Brain pericyte (primary cell): ENCODE data around the gene ZC3H13.

Experiments used
- DNase-seq: peaks from one replicate; pipeline ENCODE4 v3.0.0-alpha.2; 2012; ENCODE audit warnings: low read depth, low spot score

Gene ZC3H13

DNA sequence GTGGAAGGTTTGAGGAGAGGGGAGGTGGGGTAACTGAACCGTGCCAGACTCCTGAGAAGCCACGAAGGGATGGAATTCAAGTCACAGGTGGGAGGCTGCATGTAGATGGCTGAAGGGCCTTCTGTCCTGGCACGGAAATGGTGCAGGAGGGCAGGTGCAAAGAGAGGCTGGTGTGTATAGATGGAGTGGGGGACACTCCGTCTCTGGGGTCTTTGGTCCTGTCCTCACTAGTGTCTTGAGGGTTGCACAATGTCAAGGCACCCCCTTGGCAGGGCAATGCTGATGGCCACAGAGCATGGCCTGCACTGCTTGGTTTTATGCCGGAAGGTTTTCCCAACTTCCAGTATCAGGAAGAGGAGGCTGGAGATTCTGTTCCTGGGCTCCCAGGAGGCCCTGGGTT, 118.3 kb downstream of the ZC3H13 start:
- no peak for DNase-seq

DNA sequence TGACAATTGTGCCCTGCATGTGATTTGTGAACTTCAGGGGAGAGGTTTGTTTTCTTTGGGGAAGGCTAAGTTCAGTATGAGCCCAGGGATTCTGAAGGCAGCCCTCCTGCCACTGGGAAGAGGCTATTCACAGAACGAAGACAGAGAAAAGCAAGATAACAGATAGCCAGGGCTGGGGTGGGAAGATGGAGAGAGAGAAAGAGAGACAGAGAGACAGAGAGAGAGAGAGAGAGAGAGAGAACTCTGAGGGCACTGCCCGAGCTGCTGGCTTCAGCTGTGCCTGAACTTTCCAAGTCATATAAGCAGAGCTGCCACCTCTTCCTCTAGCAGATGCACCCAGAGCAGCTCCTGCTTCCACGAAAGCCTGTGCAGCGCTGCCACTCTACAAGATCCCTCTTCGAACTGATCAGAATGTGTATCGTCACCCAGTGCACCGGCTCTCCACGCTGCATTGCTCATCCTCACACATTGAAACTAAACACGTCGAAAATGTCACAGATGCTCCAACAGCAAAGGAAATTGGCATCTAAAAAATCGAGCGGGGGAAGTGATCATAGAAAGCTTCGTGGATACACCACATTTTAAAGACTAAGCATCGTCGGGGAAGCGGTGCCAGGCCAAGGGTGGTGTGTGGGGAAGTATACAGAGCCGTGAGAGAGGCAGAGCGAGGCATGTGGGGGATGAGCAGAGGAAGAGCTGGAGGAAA, 119.2 kb downstream of the ZC3H13 start:
- DNase-seq, result no peak

DNA sequence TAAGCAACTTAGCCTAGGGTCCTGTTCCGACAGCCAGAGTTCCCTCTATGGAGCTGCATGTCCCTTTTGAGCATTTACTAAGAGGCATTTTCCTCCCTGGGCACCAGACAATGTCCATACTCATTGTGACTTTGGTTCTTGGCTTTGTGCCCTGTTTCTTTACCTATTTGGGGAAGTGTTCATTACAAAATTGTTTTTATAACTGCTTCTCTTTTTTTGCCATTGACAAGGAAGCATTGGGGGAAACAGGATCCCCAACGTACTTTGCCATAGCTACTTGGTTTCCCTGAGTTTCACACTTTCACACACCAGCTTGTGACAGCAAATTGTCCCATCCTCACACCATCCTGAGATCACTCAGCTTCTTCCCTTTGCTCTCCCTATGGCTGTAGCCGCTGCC, 119.9 kb downstream of the ZC3H13 start:
- no peak for DNase-seq

DNA sequence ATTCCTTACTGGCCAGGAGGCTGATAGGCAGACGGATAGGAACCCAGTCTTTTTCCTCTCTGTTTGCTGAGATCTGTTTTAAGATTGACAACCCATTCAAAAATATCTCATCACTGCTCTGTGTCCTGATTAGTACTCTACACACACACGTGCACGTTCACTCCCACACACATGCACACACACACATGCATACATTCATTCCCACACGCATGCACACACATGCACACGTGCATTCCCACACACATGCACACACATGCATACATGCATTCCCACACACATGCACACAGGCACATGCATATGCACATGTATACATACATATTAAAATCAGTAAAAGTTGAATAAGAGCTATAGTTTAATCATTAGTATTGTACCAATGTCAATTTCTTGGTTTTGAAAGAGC, 120.4 kb downstream of the ZC3H13 start:
- no peak for DNase-seq

DNA sequence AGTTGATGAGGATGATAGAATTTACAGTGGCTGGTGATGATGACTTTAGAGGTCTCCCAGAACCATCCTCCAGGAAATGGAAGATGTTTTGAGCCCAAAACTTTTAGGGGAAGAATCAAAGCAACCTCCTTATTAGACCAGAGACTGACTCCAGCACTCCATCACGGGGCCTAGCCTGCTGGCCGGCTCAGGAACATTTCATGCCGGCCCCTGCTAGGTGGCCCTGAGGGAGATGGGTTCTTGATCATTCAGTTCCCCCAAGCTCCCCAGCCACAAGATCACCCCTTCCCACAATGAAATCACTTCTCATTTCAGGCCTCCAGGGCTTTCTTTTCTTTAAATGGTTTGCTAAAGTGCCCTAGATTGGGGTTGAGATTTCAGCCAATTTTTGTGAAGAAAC, 121.3 kb downstream of the ZC3H13 start:
- DNase-seq, result no peak

DNA sequence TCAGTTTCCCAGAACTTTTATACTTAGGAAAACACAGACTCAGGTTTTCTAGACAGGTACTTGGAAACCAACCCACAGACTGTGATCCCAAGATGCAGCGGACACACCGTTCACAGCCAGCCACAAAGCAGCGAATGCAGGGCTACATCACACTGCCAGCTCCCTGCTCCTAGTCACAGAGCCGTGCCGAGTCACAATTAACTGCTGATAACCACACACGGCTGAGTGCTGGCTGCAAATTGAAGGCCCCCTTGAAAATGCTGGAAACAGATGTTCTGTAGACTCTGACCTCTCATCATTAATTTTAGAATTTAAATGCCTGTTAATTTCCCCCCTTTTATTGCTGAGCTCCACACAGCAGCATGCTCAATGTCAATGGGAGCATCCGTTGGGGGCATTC, 122.4 kb downstream of the ZC3H13 start:
- DNase-seq, result no peak

DNA sequence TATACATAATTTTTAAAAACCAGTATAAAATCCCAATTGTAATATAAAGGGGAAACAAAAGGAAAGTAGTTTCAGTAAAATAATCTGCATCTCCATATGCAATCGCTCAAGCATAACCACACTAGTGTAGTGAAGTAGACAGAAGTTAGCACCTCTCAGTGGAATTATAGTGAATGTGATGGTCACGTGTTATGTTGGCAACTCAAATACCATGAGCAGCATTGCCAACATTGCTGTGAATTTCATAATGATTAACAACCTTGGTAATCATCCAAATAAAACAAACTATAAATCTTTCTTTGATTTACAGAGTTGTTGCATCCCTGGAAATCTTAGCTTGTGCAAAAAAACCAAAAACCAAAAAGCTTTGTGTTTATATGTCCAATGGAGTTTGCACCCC, 123.7 kb downstream of the ZC3H13 start:
- DNase-seq, result no peak

DNA sequence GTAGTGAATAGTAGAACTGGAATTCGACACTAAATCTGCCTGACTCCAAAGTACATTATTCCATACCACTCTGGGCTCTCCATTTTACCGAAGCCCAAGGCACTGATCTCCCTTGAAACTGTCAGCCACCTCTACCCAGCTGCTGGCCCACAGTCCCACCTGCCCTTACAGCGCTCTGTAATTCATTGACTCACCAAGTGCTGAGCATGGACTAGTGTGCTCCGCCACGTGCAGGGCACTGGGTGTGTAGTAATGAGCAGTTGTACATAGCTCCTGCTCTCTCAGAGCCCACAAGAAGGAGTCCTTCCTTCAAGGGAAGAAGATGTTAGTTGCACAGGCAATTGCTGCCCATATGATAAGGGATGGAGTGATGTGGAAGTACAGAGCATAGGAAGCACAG, 124.4 kb downstream of the ZC3H13 start:
- DNase-seq, result no peak

DNA sequence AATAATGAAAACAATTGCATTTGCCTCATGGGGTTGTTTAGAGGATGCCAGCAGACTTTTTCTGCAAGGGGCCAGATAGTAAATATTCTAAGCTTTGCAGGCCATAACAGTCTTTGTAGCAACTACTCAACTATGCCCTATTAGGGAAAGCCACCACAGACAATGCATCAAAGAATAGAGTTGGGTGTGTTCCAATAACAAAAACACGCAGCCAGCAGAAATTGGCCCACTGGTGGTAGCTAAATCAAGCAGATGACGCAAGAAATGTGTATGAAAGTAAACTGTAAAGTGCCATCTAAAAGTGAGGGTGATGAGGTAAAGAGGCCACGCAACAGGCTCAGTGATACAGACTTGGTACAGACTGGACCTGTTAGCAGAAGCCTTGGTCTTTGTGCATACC, 125.8 kb downstream of the ZC3H13 start:
- no peak for DNase-seq

DNA sequence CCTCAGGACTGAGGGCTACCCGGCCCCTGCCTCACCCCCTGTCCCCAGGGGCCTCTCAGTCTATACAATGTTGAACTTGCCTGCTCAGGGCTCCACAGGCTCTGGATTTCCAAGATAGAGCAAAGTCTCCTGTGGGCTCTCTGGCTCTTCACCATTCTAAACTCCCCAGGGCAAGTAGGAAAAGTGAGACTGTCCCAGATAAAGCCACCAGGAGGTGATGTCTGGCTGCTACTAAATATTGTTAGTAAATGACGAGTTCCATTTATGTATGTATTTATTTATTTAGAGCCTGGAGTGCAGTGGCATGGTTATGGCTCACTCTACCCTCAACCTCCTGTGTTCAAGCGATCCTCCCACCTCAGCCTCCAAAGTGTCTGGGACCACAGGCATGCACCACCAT, 127.4 kb downstream of the ZC3H13 start:
- DNase-seq, result no peak

DNA sequence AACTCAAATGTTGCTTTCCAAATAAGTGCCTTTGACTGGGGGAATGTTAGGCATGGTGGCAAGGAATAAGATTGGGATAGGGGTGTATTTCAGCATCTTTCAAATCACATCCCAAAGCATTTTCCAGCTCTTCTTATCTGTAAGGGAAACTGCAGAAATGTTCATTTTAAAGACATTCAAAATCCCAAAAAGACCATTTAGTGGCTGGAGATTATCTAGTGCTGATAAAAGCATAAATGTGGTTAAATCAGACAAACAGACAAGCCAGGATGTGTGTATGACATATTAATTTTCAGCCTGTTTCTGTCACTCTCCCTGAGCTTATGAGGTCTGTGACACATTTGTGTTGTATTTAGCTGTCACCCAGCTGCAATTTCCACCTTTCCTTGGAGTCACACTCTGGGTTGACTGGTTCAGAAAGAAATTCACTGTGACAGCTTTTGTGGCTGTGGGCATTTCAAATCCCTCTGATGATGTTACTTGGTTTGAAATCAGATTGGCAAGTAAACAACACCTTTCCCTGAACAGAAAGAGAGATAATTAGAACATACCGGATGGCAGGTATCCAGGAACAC, 131.3 kb downstream of the ZC3H13 start:
- no peak for DNase-seq

DNA sequence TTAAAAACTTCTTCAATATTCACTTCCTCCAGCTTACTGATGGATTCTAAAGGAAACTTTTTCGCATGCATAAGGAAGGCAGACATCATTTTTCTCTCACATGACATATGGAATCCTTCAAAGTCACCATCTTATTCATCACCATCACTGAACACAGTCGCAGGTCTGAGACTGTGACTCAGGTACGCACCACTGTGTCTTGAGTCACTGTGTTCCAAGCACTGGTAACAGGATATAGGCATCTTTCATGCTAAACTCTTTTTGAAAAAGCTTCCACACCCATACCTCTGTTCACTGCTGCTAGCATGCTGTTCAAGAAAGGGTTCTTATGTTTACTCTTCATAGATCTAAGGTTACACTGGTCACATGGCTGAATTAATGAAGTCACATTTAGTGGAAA, 133.9 kb downstream of the ZC3H13 start:
- DNase-seq, result no peak

DNA sequence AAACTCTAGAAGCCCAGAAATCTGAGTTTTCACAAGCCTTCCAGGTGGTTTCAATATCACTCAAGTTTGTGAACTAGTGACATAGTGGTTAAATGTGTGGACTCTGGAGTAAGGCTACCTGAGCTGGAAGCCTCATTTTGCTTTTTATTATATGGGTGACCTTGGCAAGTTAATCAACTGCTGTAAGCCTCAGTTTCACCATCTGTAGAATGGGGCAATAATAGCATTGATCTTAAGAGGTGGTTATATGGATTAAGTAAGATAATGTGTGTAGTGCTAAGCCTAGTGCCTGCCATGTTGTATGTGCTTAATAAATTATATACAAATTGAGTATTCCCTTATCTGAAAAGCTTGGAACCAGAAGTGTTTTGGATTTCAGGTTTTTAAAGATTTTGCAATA, 135.5 kb downstream of the ZC3H13 start:
- no peak for DNase-seq

DNA sequence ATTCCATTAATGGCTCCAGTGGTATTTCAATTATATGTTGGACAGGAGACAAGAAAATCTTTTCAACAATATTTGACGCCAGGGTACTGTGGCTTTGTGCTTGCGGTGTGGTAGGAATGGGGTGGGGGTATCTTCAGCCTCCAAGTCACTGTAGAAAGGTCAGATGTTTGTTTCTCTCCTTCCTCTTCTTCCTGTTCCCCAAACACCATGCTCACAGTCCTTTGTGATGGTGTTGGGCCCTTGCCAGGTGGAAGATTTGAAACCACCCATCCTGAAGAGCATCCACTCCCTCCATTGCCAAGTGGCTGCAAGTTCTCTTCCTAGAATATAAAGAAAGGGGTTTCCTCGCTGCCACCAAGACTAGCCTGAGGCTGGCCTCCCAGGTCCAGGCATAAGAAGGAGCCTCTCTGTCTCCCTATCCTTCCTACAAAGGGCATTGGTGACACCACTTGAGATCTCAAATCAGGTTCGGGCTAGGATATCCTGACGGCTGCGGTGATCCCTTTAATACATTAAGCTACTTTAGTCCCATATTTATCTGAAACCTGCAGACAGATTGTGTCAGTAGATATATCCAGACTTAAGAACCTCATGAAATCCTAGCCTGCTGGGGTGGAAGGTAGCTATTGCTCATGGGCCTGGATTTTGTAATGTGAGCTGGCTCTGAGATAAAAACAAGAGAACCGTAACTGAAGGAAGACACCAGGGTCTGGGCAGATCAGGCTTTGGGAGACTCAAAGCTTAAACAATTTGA, 136.7 kb downstream of the ZC3H13 start:
- DNase-seq, result no peak

DNA sequence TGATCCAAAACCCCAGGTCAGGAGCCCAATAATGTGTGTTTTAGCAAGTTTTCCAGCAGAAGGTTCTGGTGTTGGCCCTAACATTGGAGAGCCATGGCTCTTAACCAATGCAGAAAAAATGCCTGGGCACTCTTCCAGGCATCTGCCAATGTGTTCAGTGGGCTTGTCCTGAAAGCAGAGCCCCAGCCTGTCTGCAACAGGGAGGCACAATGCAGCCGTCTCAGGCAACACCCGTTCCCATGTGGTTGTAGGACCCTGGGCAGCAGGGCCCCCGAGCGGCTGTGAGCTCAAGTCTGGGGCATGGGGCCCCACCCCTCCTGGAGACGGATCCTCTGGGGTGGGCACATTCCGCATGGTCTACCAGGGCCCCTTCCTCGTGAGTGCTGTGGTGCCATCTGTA, 142.9 kb downstream of the ZC3H13 start:
- DNase-seq, result no peak

DNA sequence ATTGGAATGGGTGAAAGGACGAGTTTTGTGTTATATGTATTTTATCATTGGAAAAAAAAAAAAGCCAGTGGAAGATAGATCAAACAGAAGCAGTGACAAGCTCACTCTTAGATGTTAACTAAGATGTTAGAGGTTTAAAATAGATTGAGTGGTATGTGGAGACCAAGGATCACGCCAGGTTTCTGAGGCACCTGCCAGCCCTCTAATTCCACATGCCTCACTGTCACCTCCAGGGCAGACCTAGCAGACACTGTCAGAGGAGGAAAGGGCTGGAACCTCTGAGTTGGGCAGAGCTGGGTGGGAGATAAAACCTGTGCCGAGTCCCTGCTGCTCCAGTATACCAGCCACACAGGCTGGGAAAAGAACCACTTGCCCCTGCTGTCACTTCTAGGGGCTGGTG, 143.5 kb downstream of the ZC3H13 start:
- DNase-seq, result no peak

DNA sequence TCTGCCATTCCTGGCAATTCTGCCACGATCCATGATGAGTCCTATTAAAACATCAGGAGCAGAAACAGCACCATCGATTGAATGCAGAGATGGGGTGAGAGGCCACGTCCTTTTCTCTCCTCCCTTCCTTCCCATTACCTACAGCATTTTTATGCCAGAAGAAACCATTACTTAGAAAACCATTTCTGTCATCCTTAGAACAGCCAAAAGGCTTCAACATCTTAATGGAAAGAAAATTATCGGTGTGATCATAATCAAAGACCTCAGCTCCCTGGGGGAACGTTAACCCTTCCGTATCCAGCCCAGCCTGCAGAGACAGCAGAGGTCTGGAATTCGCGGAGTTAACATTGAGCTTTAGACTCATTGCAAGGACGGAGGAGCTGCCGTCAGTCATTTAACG, 145.0 kb downstream of the ZC3H13 start:
- no peak for DNase-seq
